ENCODE measurements around the gene RSPO4. TPM values are rescaled to one million over a fixed set of nuclear protein-coding genes. Genes with fewer than 3 reads are reported as not detected.

RSPO4 gene
- total and polyA plus RNA-seq, 2 of the 13 experiments (the other 11 are each of a cell fraction or from before 2014, with no cell fraction given): not detected

GRCh38 chr20:945841-946240 is 56.3 kb downstream of the RSPO4 start:
- H3K27me3 ChIP-seq (ENCODE audit: control insufficient read depth in 1 of 2, insufficient read depth in 2 of 2, low read length in 2 of 2): peaks cover 0 to 12% of the 10 kb centered on the region in 2 experiments; a peak in 1 of 5 replicates
- H3K27ac ChIP-seq (ENCODE audit: extremely low read length, insufficient read depth, low read length): no peak overlapping the region
- H3K4me2 ChIP-seq (ENCODE audit: low read depth, low read length): no peak overlapping the region
- H4K20me1 ChIP-seq (ENCODE audit: insufficient read depth, low read length): no peaks in the 10 kb centered on the region
- no peak for ATAC-seq
- no peak overlapping the region for H3K4me3 ChIP-seq (replicated peaks in 1 of 3; ENCODE audit: insufficient read depth in 1 of 3, low read depth in 2 of 3, low read length in 3 of 3)
- no peak overlapping the region for H3K9ac ChIP-seq (ENCODE audit: insufficient read depth, low read depth, low read length)
- ChIA-PET CTCF (ENCODE audit: low intra/inter-chr PET ratio, low total read pairs) (no interaction called here), POLR2A (no interaction called here)
- 73% methylated on average over 12 of the region's 13 CpGs for WGBS (ENCODE audit: low lambda C conversion rate)
- FAIRE-seq: no peak
- H2AFZ ChIP-seq (ENCODE audit: low read length): no peak overlapping the region
- no TSS peak for BruUV-seq (replicated peaks)
- no peaks in the 10 kb centered on the region for H3K9me3 ChIP-seq (ENCODE audit: low read length)
- no peaks in the 10 kb centered on the region for H3K36me3 ChIP-seq (replicated peaks in 1 of 2; ENCODE audit: control insufficient read depth in 1 of 2, insufficient read depth in 2 of 2, low read length in 2 of 2)
- in situ Hi-C loops (cut with HindIII; ENCODE audit: extremely low pct_ligation_motif_present, low pct_unique_long_range_greater_than_20kb): no loop called here
- no peaks in the 10 kb centered on the region for H3K79me2 ChIP-seq (ENCODE audit: insufficient read depth, low read length)
- DNase-seq (ENCODE audit: low spot score): no peak
- intact Hi-C loops (cut with micrococcal nuclease; ENCODE audit: unreplicated experiment): no loop called here
- H3K4me1 ChIP-seq (ENCODE audit: insufficient read depth, low read length): no peaks in the 10 kb centered on the region
- TF ChIP-seq ZNF720 (CRISPR knock-in tag; IDR thresholded peaks at IDR 0.05) (no peak), ZNF547 (CRISPR knock-in tag; IDR thresholded peaks at IDR 0.05) (no peak), ZBTB2 (CRISPR knock-in tag; IDR thresholded peaks at IDR 0.05; ENCODE audit: low read depth) (no peak), RORA (CRISPR knock-in tag; IDR thresholded peaks at IDR 0.05) (no peak), MYPOP (CRISPR knock-in tag; IDR thresholded peaks at IDR 0.05) (no peak), PAXIP1 (CRISPR knock-in tag; conservative IDR thresholded peaks at IDR 0.05) (no peak), SOX13 (IDR thresholded peaks at IDR 0.05) (no peak), SOX13 (CRISPR knock-in tag; conservative IDR thresholded peaks at IDR 0.05 in 1 of 2, IDR thresholded peaks at IDR 0.05 in 1 of 2) (no peak), FOXJ3 (CRISPR knock-in tag; IDR thresholded peaks at IDR 0.05; ENCODE audit: borderline replicate concordance) (no peak), ZNF883 (CRISPR knock-in tag; IDR thresholded peaks at IDR 0.05; ENCODE audit: not compliant biosample characterization) (no peak), PLRG1 (conservative IDR thresholded peaks at IDR 0.05) (no peak), TFDP2 (CRISPR knock-in tag; IDR thresholded peaks at IDR 0.05) (no peak)
- TF ChIP-seq, protein P1, sequence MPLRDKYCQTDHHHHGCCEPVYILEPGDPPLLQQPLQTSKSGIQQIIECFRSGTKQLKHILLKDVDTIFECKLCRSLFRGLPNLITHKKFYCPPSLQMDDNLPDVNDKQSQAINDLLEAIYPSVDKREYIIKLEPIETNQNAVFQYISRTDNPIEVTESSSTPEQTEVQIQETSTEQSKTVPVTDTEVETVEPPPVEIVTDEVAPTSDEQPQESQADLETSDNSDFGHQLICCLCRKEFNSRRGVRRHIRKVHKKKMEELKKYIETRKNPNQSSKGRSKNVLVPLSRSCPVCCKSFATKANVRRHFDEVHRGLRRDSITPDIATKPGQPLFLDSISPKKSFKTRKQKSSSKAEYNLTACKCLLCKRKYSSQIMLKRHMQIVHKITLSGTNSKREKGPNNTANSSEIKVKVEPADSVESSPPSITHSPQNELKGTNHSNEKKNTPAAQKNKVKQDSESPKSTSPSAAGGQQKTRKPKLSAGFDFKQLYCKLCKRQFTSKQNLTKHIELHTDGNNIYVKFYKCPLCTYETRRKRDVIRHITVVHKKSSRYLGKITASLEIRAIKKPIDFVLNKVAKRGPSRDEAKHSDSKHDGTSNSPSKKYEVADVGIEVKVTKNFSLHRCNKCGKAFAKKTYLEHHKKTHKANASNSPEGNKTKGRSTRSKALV (CRISPR knock-in tag; IDR thresholded peaks at IDR 0.05): no peak
